IMR-90 (cell line): ENCODE results near the gene MAP3K8. TPM values are rescaled to one million over a fixed set of nuclear protein-coding genes. Genes with fewer than 3 reads are reported as not detected.
A peak's percentile ranks its signal among the peaks of the same experiment; 100 is the strongest.

Experiments used
- ATAC-seq: fragments of 200-7000 bp; cut with Tn5 transposase; 2 replicates; pipeline ENCODE4 v1.9.1; 2020; ENCODE audit warnings: low read depth, mild to moderate bottlenecking, moderate library complexity
- BruUV-seq: library from RNA; stranded (reverse); fragments of 400-500 nt; replicated peaks from 2 replicates; lab custom pipeline; 2021; lab: Mats Ljungman, UMichigan
- CTCF ChIA-PET: fragments of 300-600 bp; formaldehyde crosslinking; extraction: SDS; loops from one replicate; lab custom pipeline; 2021; ENCODE audit warnings: antibody characterized with exemption; lab: Yijun Ruan, JAX
- POLR2A ChIA-PET: fragments of 300-600 bp; sonication (Branson Sonifier 250); formaldehyde crosslinking; loops from one replicate; lab custom pipeline; 2022; ENCODE audit warnings: antibody characterized with exemption; ENCODE audit not compliant: unreplicated experiment; lab: Charles Lee
- DNase-seq: peaks from one replicate; pipeline ENCODE4 v3.0.0; 2013
- H2AFZ ChIP-seq: replicated peaks from 2 replicates; pipeline ENCODE3; 2013; ENCODE audit warnings: low read length, mild to moderate bottlenecking; ENCODE audit not compliant: poor library complexity
- H2AK5ac ChIP-seq: 2 replicates; pipeline ENCODE4 v1.6.1; 2013; ENCODE audit warnings: low read depth, low read length, inconsistent platforms
- H2AK9ac ChIP-seq: replicated peaks from 2 replicates; pipeline ENCODE3; 2013; ENCODE audit warnings: mild to moderate bottlenecking, low read depth, low read length, moderate library complexity; ENCODE audit not compliant: poor library complexity
- H2BK120ac ChIP-seq: 2 replicates; pipeline ENCODE4 v1.6.1; 2013; ENCODE audit warnings: low read depth, low read length, inconsistent platforms
- H2BK15ac ChIP-seq: 3 replicates; pipeline ENCODE4 v1.6.1; 2013; ENCODE audit warnings: low read depth, low read length, inconsistent platforms
- H2BK20ac ChIP-seq: 2 replicates; pipeline ENCODE4 v1.6.1; 2013; ENCODE audit warnings: low read depth, mild to moderate bottlenecking, inconsistent platforms, low read length, moderate library complexity
- H2BK5ac ChIP-seq: 2 replicates; pipeline ENCODE4 v1.6.1; 2013; ENCODE audit warnings: mild to moderate bottlenecking, low read depth, low read length, inconsistent platforms; ENCODE audit not compliant: poor library complexity, severe bottlenecking
- H3K14ac ChIP-seq: replicated peaks from 2 replicates; pipeline ENCODE4 v1.6.1; 2013; ENCODE audit warnings: low read depth, low read length, inconsistent platforms
- H3K18ac ChIP-seq: 2 replicates; pipeline ENCODE4 v1.6.1; 2013; ENCODE audit warnings: low read depth, low read length, control low read depth
- H3K23ac ChIP-seq: 2 replicates; pipeline ENCODE4 v1.6.1; 2013; ENCODE audit warnings: low read depth, low read length, inconsistent platforms
- H3K27ac ChIP-seq: 2 replicates; pipeline ENCODE4 v1.5.1; 2013; ENCODE audit warnings: mild to moderate bottlenecking, control low read depth, low read length; ENCODE audit not compliant: insufficient read depth
- H3K27me3 ChIP-seq: 2 replicates; pipeline ENCODE4 v1.6.1; 2013; ENCODE audit warnings: low read length; ENCODE audit not compliant: control insufficient read depth, insufficient read depth
- H3K36me3 ChIP-seq: 2 replicates; pipeline ENCODE4 v1.6.1; 2013; ENCODE audit warnings: low read length, mixed read lengths; ENCODE audit not compliant: control insufficient read depth, insufficient read depth
- H3K4ac ChIP-seq: 2 replicates; pipeline ENCODE4 v1.6.1; 2013; ENCODE audit warnings: low read depth, low read length, inconsistent platforms
- H3K4me1 ChIP-seq: 2 replicates; pipeline ENCODE4 v1.6.1; 2013; ENCODE audit warnings: low read length, mixed read lengths; ENCODE audit not compliant: control insufficient read depth, insufficient read depth
- H3K4me2 ChIP-seq: 2 replicates; pipeline ENCODE4 v1.6.1; 2013; ENCODE audit warnings: low read depth, mild to moderate bottlenecking, control low read depth, low read length, moderate library complexity
- H3K4me3 ChIP-seq: 2 replicates; pipeline ENCODE4 v1.5.1; 2013; ENCODE audit warnings: low read depth, mild to moderate bottlenecking, control low read depth, low read length, moderate library complexity; ENCODE audit not compliant: insufficient read depth
- H3K56ac ChIP-seq: 2 replicates; pipeline ENCODE4 v1.6.1; 2013; ENCODE audit warnings: low read length, inconsistent platforms; ENCODE audit not compliant: insufficient read depth; ENCODE audit errors: extremely low read depth
- H3K79me1 ChIP-seq, 2 experiments: 2 replicates each; pipeline ENCODE4 v1.6.1; 2013; ENCODE audit warnings: low read length in 2 of 2, inconsistent platforms in 1 of 2, low read depth in 1 of 2
- H3K9ac ChIP-seq: 2 replicates; pipeline ENCODE4 v1.6.1; 2013; ENCODE audit warnings: low read depth, low read length, control low read depth
- H3K9me1 ChIP-seq: 2 replicates; pipeline ENCODE4 v1.6.1; 2013; ENCODE audit warnings: low read length, inconsistent platforms; ENCODE audit not compliant: insufficient read depth
- H3K9me3 ChIP-seq: 2 replicates; pipeline ENCODE4 v1.6.1; 2013; ENCODE audit warnings: low read length; ENCODE audit not compliant: control insufficient read depth, insufficient read depth
- H4K20me1 ChIP-seq: 2 replicates; pipeline ENCODE4 v1.6.1; 2013; ENCODE audit warnings: low read length, inconsistent platforms; ENCODE audit not compliant: insufficient read depth
- H4K5ac ChIP-seq: 2 replicates; pipeline ENCODE4 v1.6.1; 2013; ENCODE audit warnings: mild to moderate bottlenecking, low read depth, low read length, control low read depth
- H4K8ac ChIP-seq, 2 experiments: 2 replicates each; pipeline ENCODE4 v1.6.1; 2013; ENCODE audit warnings: low read depth in 2 of 2, low read length in 2 of 2, control low read depth in 1 of 2, inconsistent platforms in 1 of 2
- H4K91ac ChIP-seq: 2 replicates; pipeline ENCODE4 v1.6.1; 2013; ENCODE audit warnings: low read depth, low read length, inconsistent platforms; ENCODE audit not compliant: insufficient read depth
- CTCF ChIP-seq: conservative IDR thresholded peaks from 2 replicates; pipeline ENCODE4 v1.5.1; 2012; ENCODE audit warnings: mild to moderate bottlenecking, low read depth, low read length, improper control_type of control experiment
- FOS ChIP-seq: fragments of 150-350 bp; IDR thresholded peaks from 2 replicates; pipeline ENCODE4 v1.6.1; 2016; ENCODE audit warnings: low read depth, low read length
- MAZ ChIP-seq: IDR thresholded peaks from 2 replicates; pipeline ENCODE4 v1.6.1; 2012; ENCODE audit warnings: low read depth, mild to moderate bottlenecking, low read length, improper control_type of control experiment, moderate library complexity, borderline replicate concordance
- MXI1 ChIP-seq: IDR thresholded peaks from 2 replicates; pipeline ENCODE4 v1.6.1; 2012; ENCODE audit warnings: low read depth, mild to moderate bottlenecking, low read length, moderate library complexity, borderline replicate concordance
- POLR2A ChIP-seq: IDR thresholded peaks from 2 replicates; pipeline ENCODE4 v1.6.1; 2012; ENCODE audit warnings: mild to moderate bottlenecking, low read depth, low read length
- RAD21 ChIP-seq: IDR thresholded peaks from 2 replicates; pipeline ENCODE4 v1.6.1; 2012; ENCODE audit warnings: low read length, improper control_type of control experiment
- SMC3 ChIP-seq: fragments of 150-350 bp; IDR thresholded peaks from 2 replicates; pipeline ENCODE4 v1.6.1; 2016; ENCODE audit warnings: low read depth, mild to moderate bottlenecking, antibody characterized with exemption, low read length, moderate library complexity
- USF2 ChIP-seq: fragments of 150-350 bp; IDR thresholded peaks from 2 replicates; pipeline ENCODE4 v1.6.1; 2017; ENCODE audit warnings: mild to moderate bottlenecking, antibody characterized with exemption, low read length, low read depth
- WGBS, 2 experiments: methylation state at CpG; one replicate each; pipeline versions ENCODE4 v1.1.5 to v1.1.7; 2013; ENCODE audit warnings: missing lambda C conversion rate in 2 of 2; ENCODE audit not compliant: insufficient read length in 1 of 2; ENCODE audit errors: extremely low coverage in 2 of 2; 5-methylcytosine and 5-hydroxymethylcytosine counted together
- dilution Hi-C: fragments of 300-500 bp; cut with HindIII; formaldehyde crosslinking; loops from one replicate; pipeline ENCODE4 v1.14.3; 2018; ENCODE audit warnings: low sequenced_read_pairs; ENCODE audit not compliant: unreplicated experiment
- in situ Hi-C: fragments of 300-500 bp; cut with MboI; formaldehyde crosslinking; loops from 3 replicates; pipeline ENCODE4 v1.14.3; 2019; ENCODE audit warnings: low sequenced_read_pairs, inconsistent platforms, mixed read lengths
- intact Hi-C: fragments of 100-400 bp; cut with micrococcal nuclease; formaldehyde crosslinking; loops from 2 replicates; pipeline ENCODE4 v1.10.0; 2022
- polyA plus RNA-seq, 3 experiments: library from polyadenylated mRNA; depleted of rRNA; stranded (reverse); fragments of >200 nt; gene quantifications; 2 replicates each; pipeline ENCODE4 v1.2.3, GENCODE V29; 2012; ENCODE audit warnings: low replicate concordance in 1 of 3
- total RNA-seq: library from RNA; depleted of rRNA; stranded (reverse); fragments of >200 nt; gene quantifications from 2 replicates; pipeline ENCODE4 v1.2.3, GENCODE V29; 2012

Gene MAP3K8
- total and polyA plus RNA-seq, 2 of the 4 experiments (the other 2 are of a cell fraction) = 1.8 to 2.6 TPM

- Histone ChIP-seq H2AFZ (no peak overlapping the region), H3K9ac (no peak overlapping the region), H2AK9ac (no peak overlapping the region), H3K27me3 (peaks cover 10% of the 10 kb centered on the region), H3K4me3 (no peak overlapping the region), H3K23ac (no peak overlapping the region), H3K18ac (no peak overlapping the region), H2BK5ac (no peak overlapping the region), H2AK5ac (no peak overlapping the region), H3K14ac (no peak overlapping the region), H4K91ac (no peak overlapping the region), H4K8ac (no peak overlapping the region), H4K5ac (no peak overlapping the region), H3K4me2 (no peak overlapping the region), H3K4ac (no peak overlapping the region), H3K56ac (no peak overlapping the region), H3K9me3 (0 out of 2 replicates have a peak, but pooled peaks cover 2% of the 10 kb centered on the region), H2BK20ac (no peak overlapping the region), H3K4me1 (no peaks in the 10 kb centered on the region), H3K27ac (no peak overlapping the region), H3K9me1 (no peaks in the 10 kb centered on the region), H3K36me3 (no peaks in the 10 kb centered on the region), H4K20me1 (no peaks in the 10 kb centered on the region), H3K79me1 (no peaks in the 10 kb centered on the region), H2BK120ac (no peak overlapping the region), H2BK15ac (no peak overlapping the region)
- DNase-seq = peak; percentile 34
- BruUV-seq = no TSS peak
- intact Hi-C loops (no loop called here), in situ Hi-C loops (no loop called here), dilution Hi-C loops (no loop called here)
- TF ChIP-seq USF2 (no peak), MXI1 (peak; percentile 75), POLR2A (no peak), MAZ (no peak), FOS (no peak), RAD21 (peak; percentile 26; the same call in 1 of the 2 replicates), SMC3 (peak; percentile 28; the same call in 1 of the 2 replicates), CTCF (peak; percentile 40)
- ChIA-PET CTCF (interaction anchor here (0.6 to 1.1 kb wide), 5 partner anchors 21 to 436 kb away, joined by 3 to 5 read pairs (median 3); no protein-coding TSS in a partner anchor), POLR2A (no interaction called here)
- peak; percentile 80 for ATAC-seq
- 50% methylated on average over 6 of the region's 10 CpGs; no CpG with 5 or more reads in 1 of the 2 experiments for WGBS, 2 experiments
These were observed 49.2 kb upstream of the MAP3K8 start for GRCh38 chr10:30384701-30385201.
